ENCODE results near the gene PGBD5.
"Not testable (repeated sequence)": the region's sequence is repeated elsewhere in the genome, so short reads cannot be mapped to it uniquely, and the experiment has no call there.

Gene PGBD5

GRCh38 chr1:230426246-230427093 lies at the start of gene PGBD5:
Gene PGBD5 (minus strand): TSS chr1:230426332. CDS start chr1:230425928, 404 bp downstream.
- DNase-seq (ENCODE audit: low spot score): peak; percentile 91

GRCh38 chr1:230474924-230475323 lies 48.8 kb upstream of the PGBD5 start:
- DNase-seq (ENCODE audit: low spot score): not testable (repeated sequence)

- not testable (repeated sequence) for DNase-seq (ENCODE audit: low spot score)
Measured at GRCh38 chr1:230470750-230471149, 44.6 kb upstream of the PGBD5 start.

GRCh38 chr1:230469271-230469670 lies 43.1 kb upstream of the PGBD5 start:
- DNase-seq (ENCODE audit: low spot score): no peak

GRCh38 chr1:230465691-230466090 lies 39.6 kb upstream of the PGBD5 start:
- DNase-seq (ENCODE audit: low spot score): no peak

- peak; percentile 31 for DNase-seq (ENCODE audit: low spot score)
Measured at GRCh38 chr1:230464671-230465070, 38.5 kb upstream of the PGBD5 start.

- DNase-seq (ENCODE audit: low spot score): no peak
Measured at GRCh38 chr1:230463760-230464159, 37.6 kb upstream of the PGBD5 start.

GRCh38 chr1:230463326-230463725 lies 37.2 kb upstream of the PGBD5 start:
- DNase-seq (ENCODE audit: low spot score): no peak

GRCh38 chr1:230459465-230459864 lies 33.3 kb upstream of the PGBD5 start:
- DNase-seq (ENCODE audit: low spot score): peak; percentile 95

GRCh38 chr1:230458509-230458908 lies 32.4 kb upstream of the PGBD5 start:
- peak; percentile 91 for DNase-seq (ENCODE audit: low spot score)

GRCh38 chr1:230456478-230456877 lies 30.3 kb upstream of the PGBD5 start:
- DNase-seq (ENCODE audit: low spot score): no peak

- DNase-seq (ENCODE audit: low spot score): no peak
Measured at GRCh38 chr1:230455291-230455690, 29.2 kb upstream of the PGBD5 start.

- no peak for DNase-seq (ENCODE audit: low spot score)
Measured at GRCh38 chr1:230453377-230453776, 27.2 kb upstream of the PGBD5 start.

- DNase-seq (ENCODE audit: low spot score): no peak
Measured at GRCh38 chr1:230441183-230442029, 15.3 kb upstream of the PGBD5 start.

- DNase-seq (ENCODE audit: low spot score): no peak
Measured at GRCh38 chr1:230435108-230435507, 9.0 kb upstream of the PGBD5 start.

- DNase-seq (ENCODE audit: low spot score): peak; percentile 84
Measured at GRCh38 chr1:230431527-230431926, 5.4 kb upstream of the PGBD5 start.

- DNase-seq (ENCODE audit: low spot score): no peak
Measured at GRCh38 chr1:230430499-230430898, 4.4 kb upstream of the PGBD5 start.

GRCh38 chr1:230429067-230429735 lies 3.1 kb upstream of the PGBD5 start:
- no peak for DNase-seq (ENCODE audit: low spot score)

- DNase-seq (ENCODE audit: low spot score): no peak
Measured at GRCh38 chr1:230427981-230428380, 1.8 kb upstream of the PGBD5 start.

- no peak for DNase-seq (ENCODE audit: low spot score)
Measured at GRCh38 chr1:230427094-230427876, 1.2 kb upstream of the PGBD5 start.

- DNase-seq (ENCODE audit: low spot score): peak; percentile 28
Measured at GRCh38 chr1:230425252-230426091, 660 bp downstream of the PGBD5 start.

Data from kidney tubule cell (primary cell).